Psoas muscle (tissue), 8 donors: ENCODE data around the gene GLRX. TPM values are rescaled to one million over a fixed set of nuclear protein-coding genes. Genes with fewer than 3 reads are reported as not detected.
A peak's percentile ranks its signal among the peaks of the same experiment; 100 is the strongest.
"Not testable (repeated sequence)": the region's sequence is repeated elsewhere in the genome, so short reads cannot be mapped to it uniquely, and the experiment has no call there.

Experiments used
- ATAC-seq, 4 donors: fragments of 200-7000 bp; cut with Tn5 transposase; one replicate each; pipeline ENCODE4 v1.9.1; 2020; ENCODE audit warnings: moderate library complexity in 3 of 4, mild to moderate bottlenecking in 2 of 4
- DNase-seq, 2 donors: peaks; one replicate each; pipeline ENCODE4 v3.0.0-alpha.2; 2020
- H3K27ac ChIP-seq: fragments of 200-600 bp; one replicate; pipeline ENCODE4 v1.8.0; 2022
- H3K27me3 ChIP-seq, 3 donors: fragments of 200-600 bp in 1 of 3; one replicate each; pipeline versions ENCODE4 v1.6.1 to v1.8.0; 2013 to 2022; ENCODE audit warnings: low read length in 2 of 3, mild to moderate bottlenecking in 2 of 3, moderate library complexity in 1 of 3; ENCODE audit not compliant: insufficient read depth in 3 of 3
- H3K36me3 ChIP-seq, 2 donors: fragments of 200-600 bp in 1 of 2; one replicate each; pipeline versions ENCODE4 v1.6.1 to v1.8.0; 2013 to 2022; ENCODE audit warnings: low read depth in 1 of 2, mild to moderate bottlenecking in 1 of 2, moderate library complexity in 1 of 2; ENCODE audit not compliant: insufficient read depth in 1 of 2
- H3K4me1 ChIP-seq: fragments of 200-600 bp; one replicate; pipeline ENCODE4 v1.8.0; 2022
- H3K4me3 ChIP-seq: fragments of 200-600 bp; one replicate; pipeline ENCODE4 v1.8.0; 2022; ENCODE audit warnings: mild to moderate bottlenecking
- H3K9me3 ChIP-seq: fragments of 200-600 bp; one replicate; pipeline ENCODE4 v1.8.0; 2022
- WGBS, 3 donors: extraction: QIAGEN DNeasy Blood & Tissue Kit; methylation state at CpG; one replicate each; pipeline versions ENCODE4 v1.1.6 to v1.1.7; 2013; 5-methylcytosine and 5-hydroxymethylcytosine counted together
- intact Hi-C, 2 donors: fragments of 100-400 bp; cut with DNase I; formaldehyde crosslinking; loops; one replicate each; pipeline versions ENCODE4 v1.11.0 to v1.14.2; 2022
- polyA plus RNA-seq, 3 donors: library from polyadenylated mRNA; stranded (reverse); fragments of 200-250 nt; gene quantifications; one replicate each; pipeline ENCODE4 v1.2.3, GENCODE V29; 2013
- total RNA-seq, 4 donors: library from RNA; stranded (reverse); fragmentation: NEBNext Ultra II Directional in 2 of 4; extraction: Animal tissue kit (Norgen Biotek cat#: 25700) in 2 of 4; gene quantifications; one replicate each; pipeline versions ENCODE4 v1.2.1 to v1.2.4, GENCODE V29; 2021 to 2023
- TF ChIP-seq, protein P1 (sequence below): fragments of 200-600 bp; IDR thresholded peaks from one replicate; pipeline ENCODE4 v1.8.0; 2022; ENCODE audit warnings: antibody characterized with exemption
- donor health status: healthy with polysubstance abuse.
- donor health status: DM: no; HTN: no; CAD: no; lungs with moderate emphysema.
- donor health status: Bipolar disorder and iron deficiency.
- donor health status: healthy.
- donor health status: DM: yes; HTN: yes; CAD: no.
- donor health status: DM: no; HTN: no; CAD: no.
- donor health status: DM: no; HTN: no; CAD: no.
- donor health status: DM: yes; HTN: yes; CAD: no.

GLRX gene
- total and polyA plus RNA-seq, 7 donors = 131 to 3,024 (median 888) TPM

GRCh38 chr5:95856501-95856981 lies 34.0 kb upstream of the GLRX start:
- no peak for DNase-seq
- 28 to 44% (median 35%) methylated on average over 7 of the region's 7 CpGs for WGBS, 3 donors
- H3K9me3 ChIP-seq = no peaks in the 10 kb centered on the region
- peaks cover 48% of the 10 kb centered on the region for H3K4me1 ChIP-seq
- H3K36me3 ChIP-seq = no peaks in the 10 kb centered on the region
- intact Hi-C loops = loop anchor here (5.0 to 10.0 kb wide), 3 partner anchors 299 to 748 kb away; partner anchors contain the start of gene ARSK (in 1 of the 2)
- H3K4me3 ChIP-seq = no peak overlapping the region
- no peaks in the 10 kb centered on the region for H3K27me3 ChIP-seq
- TF ChIP-seq, protein P1, sequence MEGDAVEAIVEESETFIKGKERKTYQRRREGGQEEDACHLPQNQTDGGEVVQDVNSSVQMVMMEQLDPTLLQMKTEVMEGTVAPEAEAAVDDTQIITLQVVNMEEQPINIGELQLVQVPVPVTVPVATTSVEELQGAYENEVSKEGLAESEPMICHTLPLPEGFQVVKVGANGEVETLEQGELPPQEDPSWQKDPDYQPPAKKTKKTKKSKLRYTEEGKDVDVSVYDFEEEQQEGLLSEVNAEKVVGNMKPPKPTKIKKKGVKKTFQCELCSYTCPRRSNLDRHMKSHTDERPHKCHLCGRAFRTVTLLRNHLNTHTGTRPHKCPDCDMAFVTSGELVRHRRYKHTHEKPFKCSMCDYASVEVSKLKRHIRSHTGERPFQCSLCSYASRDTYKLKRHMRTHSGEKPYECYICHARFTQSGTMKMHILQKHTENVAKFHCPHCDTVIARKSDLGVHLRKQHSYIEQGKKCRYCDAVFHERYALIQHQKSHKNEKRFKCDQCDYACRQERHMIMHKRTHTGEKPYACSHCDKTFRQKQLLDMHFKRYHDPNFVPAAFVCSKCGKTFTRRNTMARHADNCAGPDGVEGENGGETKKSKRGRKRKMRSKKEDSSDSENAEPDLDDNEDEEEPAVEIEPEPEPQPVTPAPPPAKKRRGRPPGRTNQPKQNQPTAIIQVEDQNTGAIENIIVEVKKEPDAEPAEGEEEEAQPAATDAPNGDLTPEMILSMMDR = no peak
- peak overlapping the region; percentile 87 for H3K27ac ChIP-seq
- no peak for ATAC-seq

- intact Hi-C loops = loop anchor here in 1 of 2 donors (10.0 kb wide), 1 partner anchor 751 kb away; no protein-coding TSS in a partner anchor
- TF ChIP-seq, protein P1 = no peak
- Histone ChIP-seq H3K9me3 (no peaks in the 10 kb centered on the region), H3K4me1 (peaks cover 21% of the 10 kb centered on the region), H3K36me3 (no peaks in the 10 kb centered on the region), H3K4me3 (no peak overlapping the region), H3K27ac (no peak overlapping the region), H3K27me3 (no peaks in the 10 kb centered on the region)
- no peak for ATAC-seq
- no peak for DNase-seq
- WGBS, 3 donors = 87 to 94% (median 88%) methylated on average over 3 of the region's 3 CpGs
Observed at GRCh38 chr5:95853490-95853889, 31.0 kb upstream of the GLRX start.

GRCh38 chr5:95852567-95852966 lies 30.0 kb upstream of the GLRX start:
- DNase-seq (no peak), ATAC-seq (no peak)
- H3K4me3 ChIP-seq = no peak overlapping the region
- H3K27me3 ChIP-seq = no peaks in the 10 kb centered on the region
- intact Hi-C loops = loop anchor here in 1 of 2 donors (10.0 kb wide), 1 partner anchor 752 kb away; no protein-coding TSS in a partner anchor
- no peak overlapping the region for H3K27ac ChIP-seq
- TF ChIP-seq, protein P1 = no peak
- 95 to 100% (median 96%) methylated on average over 5 of the region's 5 CpGs for WGBS, 3 donors
- no peaks in the 10 kb centered on the region for H3K36me3 ChIP-seq
- H3K9me3 ChIP-seq = no peaks in the 10 kb centered on the region
- peaks cover 12% of the 10 kb centered on the region for H3K4me1 ChIP-seq

DNA sequence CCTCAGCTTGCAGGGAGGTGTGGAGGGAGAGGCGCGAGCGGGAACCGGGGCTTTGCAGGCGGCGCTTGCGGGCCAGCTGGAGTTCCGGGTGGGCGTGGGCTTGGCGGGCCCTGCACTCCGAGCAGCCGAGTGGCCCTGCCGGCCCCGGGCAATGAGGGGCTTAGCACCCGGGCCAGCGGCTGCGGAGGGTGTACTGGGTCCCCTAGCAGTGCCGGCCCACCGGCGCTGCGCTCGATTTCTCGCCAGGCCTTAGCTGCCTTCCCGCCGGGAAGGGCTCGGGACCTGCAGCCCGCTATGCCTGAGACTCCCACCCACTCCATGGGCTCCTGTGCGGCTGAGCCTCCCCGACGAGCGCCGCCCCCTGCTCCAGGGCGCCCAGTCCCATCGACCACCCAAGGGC lies 28.6 kb upstream of the GLRX start:
- not testable (repeated sequence) for H3K4me1 ChIP-seq, H3K9me3 ChIP-seq, H3K4me3 ChIP-seq, H3K36me3 ChIP-seq, ATAC-seq, H3K27me3 ChIP-seq, DNase-seq, H3K27ac ChIP-seq
- WGBS, 3 donors = 97 to 98% (median 97%) methylated on average over 30 to 34 of the region's 34 CpGs
- intact Hi-C loops = loop anchor here in 1 of 2 donors (10.0 kb wide), 1 partner anchor 754 kb away; no protein-coding TSS in a partner anchor

GRCh38 chr5:95850391-95850894 lies 27.9 kb upstream of the GLRX start:
- no peak overlapping the region for H3K4me3 ChIP-seq
- no peak for DNase-seq
- intact Hi-C loops = loop anchor here in 1 of 2 donors (10.0 kb wide), 1 partner anchor 754 kb away; no protein-coding TSS in a partner anchor
- H3K36me3 ChIP-seq = no peaks in the 10 kb centered on the region
- 84 to 89% (median 89%) methylated on average over 5 of the region's 5 CpGs for WGBS, 3 donors
- H3K4me1 ChIP-seq = no peaks in the 10 kb centered on the region
- H3K27me3 ChIP-seq = no peaks in the 10 kb centered on the region
- no peak overlapping the region for H3K27ac ChIP-seq
- TF ChIP-seq, protein P1 = no peak
- ATAC-seq = no peak
- no peaks in the 10 kb centered on the region for H3K9me3 ChIP-seq
